DND-41 (cell line): ENCODE results near the gene TLDC2.

Experiments
- EZH2 ChIP-seq: IDR thresholded peaks from 3 replicates; pipeline ENCODE4 v1.6.1; 2012; ENCODE audit warnings: borderline replicate concordance, low read depth, mild to moderate bottlenecking, moderate library complexity, low read length, inconsistent platforms; ENCODE audit not compliant: severe bottlenecking
- TF ChIP-seq, protein P1 (sequence below): IDR thresholded peaks from 2 replicates; pipeline ENCODE4 v1.5.1; 2012; ENCODE audit warnings: borderline replicate concordance, low read length, moderate library complexity, mild to moderate bottlenecking; ENCODE audit not compliant: poor library complexity, severe bottlenecking; ENCODE audit errors: extremely low read depth

DNA sequence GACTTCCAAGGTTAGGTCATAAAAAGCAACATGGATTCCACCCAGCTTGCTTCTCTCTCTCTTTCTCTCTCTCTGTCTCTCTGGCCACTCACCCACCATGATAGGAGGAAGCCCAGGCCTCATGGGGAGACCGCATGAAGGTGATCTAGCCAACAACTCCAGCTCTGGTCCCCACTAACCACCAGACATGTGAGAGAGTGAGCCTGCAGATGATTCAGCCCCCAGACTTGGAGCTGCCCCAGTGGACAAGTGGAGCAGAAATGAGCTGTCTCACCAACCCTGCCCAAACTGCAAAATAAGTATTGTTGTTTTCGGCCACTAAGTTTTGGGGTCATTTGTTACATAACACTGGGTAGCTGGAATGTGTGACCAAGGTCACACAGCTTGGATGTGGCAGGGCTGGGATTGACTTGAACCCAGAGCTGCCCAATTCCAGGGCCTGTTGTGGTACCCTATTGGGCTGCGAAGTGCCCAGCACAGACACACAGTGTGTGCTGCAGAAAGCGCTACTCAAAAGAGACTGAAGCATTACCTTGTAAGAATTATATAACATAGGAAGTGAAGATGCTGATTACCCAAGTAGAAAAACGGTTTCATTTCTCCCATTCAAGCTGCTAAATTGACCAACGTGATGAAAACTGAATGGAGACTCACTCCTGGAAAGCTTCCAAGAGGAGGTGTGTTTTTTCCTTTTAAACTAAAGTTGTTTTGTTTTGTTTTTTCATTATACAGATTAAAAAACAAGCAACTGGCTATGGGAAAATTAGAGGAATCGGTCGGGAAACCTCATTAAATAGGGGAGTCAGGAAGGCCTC is 9.1 kb upstream of the TLDC2 start:
- TF ChIP-seq, protein P1, sequence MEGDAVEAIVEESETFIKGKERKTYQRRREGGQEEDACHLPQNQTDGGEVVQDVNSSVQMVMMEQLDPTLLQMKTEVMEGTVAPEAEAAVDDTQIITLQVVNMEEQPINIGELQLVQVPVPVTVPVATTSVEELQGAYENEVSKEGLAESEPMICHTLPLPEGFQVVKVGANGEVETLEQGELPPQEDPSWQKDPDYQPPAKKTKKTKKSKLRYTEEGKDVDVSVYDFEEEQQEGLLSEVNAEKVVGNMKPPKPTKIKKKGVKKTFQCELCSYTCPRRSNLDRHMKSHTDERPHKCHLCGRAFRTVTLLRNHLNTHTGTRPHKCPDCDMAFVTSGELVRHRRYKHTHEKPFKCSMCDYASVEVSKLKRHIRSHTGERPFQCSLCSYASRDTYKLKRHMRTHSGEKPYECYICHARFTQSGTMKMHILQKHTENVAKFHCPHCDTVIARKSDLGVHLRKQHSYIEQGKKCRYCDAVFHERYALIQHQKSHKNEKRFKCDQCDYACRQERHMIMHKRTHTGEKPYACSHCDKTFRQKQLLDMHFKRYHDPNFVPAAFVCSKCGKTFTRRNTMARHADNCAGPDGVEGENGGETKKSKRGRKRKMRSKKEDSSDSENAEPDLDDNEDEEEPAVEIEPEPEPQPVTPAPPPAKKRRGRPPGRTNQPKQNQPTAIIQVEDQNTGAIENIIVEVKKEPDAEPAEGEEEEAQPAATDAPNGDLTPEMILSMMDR: no peak
- TF ChIP-seq EZH2: no peak
